NCI-H2171 treated with DMSO at 0.1 percent for 48 hours (cell line): ENCODE measurements around the gene RGR.
"Not testable (repeated sequence)": the region's sequence is repeated elsewhere in the genome, so short reads cannot be mapped to it uniquely, and the experiment has no call there.

Experiments used
- DNase-seq: peaks from one replicate; lab custom pipeline; 2025; lab: John Stamatoyannopoulos, UW

The RGR gene

DNA sequence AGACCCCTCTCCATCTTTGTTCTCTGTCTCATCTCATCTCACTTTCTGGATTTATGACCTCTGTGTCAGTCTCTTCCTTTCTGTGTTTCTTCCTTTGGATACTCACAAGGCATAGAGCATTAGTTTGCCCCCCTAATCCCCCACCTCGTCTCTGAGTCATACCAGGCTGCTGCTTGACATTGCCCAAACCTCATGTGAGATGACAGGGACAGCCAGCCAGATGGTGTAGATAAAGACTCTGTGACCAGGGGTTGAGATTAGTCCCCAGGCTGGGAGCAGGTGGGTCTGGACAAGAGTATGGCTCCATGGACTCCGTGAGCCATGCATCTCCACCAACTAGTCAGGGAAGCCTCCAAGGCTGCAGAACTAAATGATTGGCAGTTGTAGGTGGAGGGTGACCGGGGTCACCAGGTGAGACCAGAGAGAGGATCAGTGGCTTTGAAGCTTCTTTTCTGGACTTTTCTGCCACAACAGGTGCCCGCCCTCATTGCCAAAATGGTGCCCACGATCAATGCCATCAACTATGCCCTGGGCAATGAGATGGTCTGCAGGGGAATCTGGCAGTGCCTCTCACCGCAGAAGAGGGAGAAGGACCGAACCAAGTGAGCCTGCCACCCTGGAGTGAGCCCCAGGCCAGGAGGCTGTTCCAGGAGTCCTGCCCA, 13.3 kb downstream of the RGR start:
- no peak for DNase-seq

DNA sequence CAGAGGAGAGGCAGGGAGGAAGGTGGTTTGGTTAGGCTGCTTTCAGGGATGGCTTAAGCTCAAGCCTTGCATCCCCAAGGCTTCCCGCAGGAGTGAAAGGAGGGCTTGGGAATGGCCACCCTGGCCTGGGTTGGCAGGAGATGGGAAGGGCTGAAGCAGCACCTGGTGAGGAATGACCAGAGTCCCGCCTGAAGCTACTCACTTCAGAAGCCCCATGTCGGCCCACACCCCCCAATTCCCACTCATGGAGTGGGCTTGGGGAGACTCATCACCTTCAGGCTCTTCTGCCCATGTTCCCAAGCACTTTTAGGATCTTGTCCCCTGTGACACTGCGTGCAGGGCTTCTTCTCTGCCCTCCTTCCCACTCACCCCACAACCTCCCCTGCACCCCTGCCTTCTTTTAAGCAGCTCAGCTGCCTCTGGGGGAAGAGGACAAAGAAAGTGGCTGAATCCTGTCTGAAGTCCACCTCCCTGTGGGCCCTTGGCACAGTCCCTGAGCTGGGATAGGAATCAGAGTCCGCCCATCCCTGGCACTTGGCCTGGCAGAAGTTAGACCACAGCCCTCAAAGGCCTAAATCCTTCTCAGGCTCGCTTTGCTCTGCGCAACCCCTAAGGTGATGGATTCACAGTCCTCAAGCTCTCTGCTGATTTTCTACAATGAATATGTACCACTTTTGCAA, 16.5 kb downstream of the RGR start:
- DNase-seq, result no peak

DNA sequence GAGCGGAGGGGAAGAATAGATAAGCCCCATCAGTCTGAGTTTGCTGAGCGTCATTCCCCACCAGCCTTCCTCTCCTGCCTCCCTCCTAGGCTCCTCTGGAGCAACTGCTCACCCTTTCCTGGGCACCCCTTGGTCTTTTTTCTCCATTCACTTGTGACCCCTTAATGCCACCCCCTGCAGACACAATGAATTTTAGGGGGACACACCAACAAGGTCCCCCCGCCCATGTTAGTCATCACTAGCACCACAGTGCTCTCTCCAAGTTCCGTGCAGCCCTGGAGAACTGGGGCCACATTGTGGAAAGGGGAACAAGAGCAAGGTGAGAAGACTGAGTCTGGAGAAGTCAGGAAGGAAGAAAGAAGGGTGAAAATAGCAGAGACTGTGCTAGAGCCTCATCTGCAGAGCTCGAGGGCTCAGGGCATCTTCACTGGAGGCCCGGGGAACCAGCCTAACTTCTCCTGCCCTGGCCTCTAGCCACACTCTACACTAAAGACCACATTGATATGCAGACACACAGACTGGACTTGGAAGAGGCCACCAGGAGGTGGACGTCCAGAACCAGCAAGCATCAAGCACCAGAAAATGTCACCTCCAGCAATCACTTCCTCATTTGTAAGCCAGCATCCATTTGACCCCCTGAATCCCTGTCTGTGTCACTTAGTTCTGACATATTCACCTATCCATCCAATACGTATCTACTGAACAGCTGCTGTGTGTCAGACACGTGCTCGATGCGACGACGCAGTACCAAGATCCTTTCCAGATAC, 17.5 kb downstream of the RGR start:
- DNase-seq, result no peak

DNA sequence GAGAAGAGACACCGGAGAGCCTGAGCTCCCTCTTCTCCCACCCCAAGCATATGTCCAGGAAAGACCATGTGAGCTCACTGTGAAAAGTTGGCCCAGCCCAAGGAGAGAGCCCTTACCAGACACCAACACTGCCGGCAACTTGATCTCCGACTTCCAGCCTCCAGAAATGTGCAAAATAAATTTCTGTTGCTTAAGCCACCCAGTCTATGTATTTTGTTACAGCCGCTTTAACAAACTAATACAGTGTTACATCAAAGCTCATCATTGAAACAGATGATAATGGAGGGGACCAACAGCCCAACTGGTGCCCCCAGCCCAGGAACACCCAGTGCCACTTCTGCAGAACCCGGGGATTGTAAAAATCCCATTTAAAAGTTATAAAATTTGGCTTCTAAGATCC, 18.9 kb downstream of the RGR start:
- DNase-seq, result no peak

DNA sequence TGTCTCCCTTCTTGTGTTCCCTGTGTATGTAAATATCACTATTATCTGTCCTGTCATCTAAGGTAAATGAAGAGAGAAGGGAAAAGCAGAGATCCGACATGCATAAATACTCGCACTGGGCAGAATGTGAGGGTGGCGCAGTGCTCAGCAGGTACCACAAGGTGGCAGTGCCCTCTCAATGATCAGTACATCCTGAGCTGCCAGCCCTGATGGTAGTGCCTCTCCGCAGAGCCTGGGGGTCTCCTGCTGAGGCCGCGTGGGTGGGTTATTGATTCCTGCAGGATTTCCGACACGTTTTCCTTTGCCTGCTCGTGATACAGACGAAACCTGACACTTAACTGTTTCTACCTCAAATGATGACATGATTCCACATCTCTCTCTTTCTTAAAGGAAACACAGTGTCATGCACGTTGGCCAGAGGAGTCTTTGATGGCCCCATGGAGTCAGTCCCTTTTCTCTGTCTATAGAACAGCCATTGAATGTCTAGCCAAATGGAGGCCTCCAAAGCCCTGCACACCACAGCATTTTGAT, 19.8 kb downstream of the RGR start:
- peak; percentile 49 for DNase-seq

DNA sequence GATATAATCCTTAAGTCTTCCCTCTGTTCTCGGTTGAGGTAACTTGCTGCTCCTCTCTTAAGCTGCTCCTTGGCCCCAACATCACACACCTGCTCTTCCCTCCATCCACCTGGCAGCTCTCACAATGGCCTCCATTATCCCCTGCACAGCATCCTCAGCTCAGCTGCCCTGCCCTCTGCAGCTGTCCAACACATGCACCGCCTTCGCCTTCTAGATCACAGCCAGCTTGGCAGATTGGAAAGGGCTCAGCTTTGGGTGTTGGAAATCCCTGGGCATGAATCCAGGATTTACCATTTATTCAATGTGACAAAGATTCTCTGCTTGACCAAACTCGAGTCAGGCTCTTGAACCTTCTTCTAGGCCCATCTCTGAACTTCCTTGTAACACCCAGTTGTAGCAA, 20.6 kb downstream of the RGR start:
- peak; percentile 28 for DNase-seq

DNA sequence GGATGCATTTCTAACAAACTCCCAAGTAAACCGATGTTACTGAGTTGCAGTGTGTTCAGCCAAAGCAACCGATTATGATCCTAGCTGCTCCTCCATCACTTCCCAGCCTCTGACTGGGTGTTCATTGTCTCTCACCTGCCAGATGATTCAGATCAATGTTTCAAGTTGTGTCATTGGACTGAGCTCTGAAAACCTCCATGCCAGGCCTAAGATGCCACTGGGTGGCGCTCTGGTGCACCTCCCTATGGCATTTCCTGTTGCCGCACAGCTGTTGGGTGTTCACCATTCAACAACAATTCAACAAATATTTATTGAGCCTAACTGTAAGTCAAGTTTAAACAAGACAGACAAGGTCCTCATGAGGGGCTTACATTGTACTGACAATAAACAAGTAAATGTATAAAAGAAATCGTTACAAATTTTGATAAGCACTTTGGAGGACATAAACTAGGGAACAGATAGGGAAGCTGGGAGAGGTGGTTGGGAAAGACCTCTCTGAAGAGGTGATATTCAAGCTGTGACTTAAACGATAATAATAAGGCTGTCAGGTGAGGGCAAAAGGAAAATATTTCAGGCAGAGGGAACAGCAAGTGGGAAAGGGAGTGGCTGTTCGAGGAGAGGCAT, 22.8 kb downstream of the RGR start:
- DNase-seq, result no peak

DNA sequence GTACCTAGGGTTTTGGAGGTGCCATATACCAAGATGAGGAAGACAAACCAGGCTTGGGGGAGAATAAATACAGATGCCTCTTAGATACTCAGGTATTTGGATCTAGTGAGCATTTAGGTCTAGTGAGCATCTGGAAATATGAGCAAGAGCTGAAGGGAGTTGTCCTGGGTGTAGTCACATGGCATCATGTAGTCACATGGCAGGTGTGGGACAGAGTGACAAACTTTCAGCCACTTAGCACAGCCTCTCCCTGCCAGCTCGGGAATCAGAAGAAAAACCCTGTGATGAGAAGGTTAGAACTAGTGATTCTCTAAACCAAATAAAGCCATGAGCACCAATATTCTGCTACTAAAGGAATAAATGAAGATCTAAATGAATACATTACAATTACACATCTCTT, 24.3 kb downstream of the RGR start:
- no peak for DNase-seq

DNA sequence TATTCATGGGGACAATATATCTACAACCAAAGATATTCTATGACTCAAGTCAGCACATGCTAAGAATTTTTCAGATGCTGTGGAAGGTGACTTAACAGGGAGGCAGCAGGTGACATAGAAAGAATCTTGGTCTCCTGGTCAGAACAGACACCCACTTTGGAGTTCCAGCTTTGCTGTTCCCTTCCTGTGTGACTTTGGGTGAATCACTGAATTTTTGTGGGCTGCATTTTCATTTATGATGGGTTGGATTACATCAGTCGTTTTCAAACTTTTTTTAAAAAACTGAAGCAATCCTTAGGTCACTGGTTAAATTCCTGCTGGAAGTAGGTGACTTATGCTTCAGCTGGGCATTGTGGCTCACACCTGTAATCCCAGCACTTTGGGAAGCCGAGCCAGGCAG, 24.9 kb downstream of the RGR start:
- no peak for DNase-seq

DNA sequence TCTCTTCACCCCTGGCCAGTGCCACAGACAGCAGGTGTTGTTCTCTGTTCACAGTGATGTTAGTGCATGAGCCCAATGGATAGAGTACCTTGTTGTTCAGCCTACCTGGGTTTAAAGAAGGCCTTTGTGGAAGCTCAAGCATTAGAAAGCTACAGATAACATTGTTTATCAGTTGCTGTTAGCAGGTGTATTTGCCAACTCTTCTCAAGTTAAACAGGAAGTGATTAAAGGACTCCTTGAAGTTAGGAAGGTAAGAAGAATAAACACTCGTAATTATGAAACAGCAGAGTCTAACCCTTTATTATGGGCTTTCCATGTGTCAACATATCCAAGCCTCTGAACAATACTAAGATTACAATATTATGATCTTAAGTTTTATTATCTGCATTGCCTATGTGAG, 25.9 kb downstream of the RGR start:
- no peak for DNase-seq

DNA sequence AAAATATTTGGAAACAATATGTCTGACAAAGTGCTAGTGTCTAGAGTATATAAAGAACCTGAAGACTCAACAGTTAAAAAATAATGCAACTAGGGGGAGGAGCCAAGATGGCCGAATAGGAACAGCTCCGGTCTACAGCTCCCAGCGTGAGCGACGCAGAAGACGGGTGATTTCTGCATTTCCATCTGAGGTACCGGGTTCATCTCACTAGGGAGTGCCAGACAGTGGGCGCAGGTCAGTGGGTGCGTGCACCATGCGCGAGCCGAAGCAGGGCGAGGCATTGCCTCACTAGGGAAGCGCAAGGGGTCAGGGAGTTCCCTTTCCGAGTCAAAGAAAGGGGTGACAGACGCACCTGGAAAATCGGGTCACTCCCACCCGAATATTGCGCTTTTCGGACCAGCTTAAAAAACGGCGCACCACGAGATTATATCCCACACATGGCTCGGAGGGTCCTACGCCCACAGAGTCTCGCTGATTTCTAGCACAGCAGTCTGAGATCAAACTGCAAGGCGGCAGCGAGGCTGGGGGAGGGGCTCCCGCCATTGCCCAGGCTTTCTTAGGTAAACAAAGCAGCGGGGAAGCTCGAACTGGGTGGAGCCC, 35.1 kb downstream of the RGR start:
- DNase-seq, result not testable (repeated sequence)

DNA sequence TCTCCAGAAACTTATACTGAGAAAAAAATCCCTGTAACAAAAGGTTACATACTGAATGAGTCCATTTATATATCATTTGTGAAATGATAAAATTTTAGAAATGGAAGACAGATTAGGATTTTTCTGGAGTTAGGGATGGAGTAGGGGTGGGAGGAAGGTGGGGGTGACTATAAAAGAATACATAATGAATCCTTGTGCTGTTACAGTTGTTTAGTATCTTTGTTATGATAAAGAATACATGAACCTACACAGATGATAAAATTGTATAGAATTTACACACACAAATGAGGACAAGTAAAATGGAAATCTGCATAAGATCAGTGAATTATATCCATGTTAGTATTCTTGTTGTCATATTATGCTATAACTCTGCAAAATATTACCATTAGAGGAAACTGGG, 41.8 kb downstream of the RGR start:
- DNase-seq, result no peak

DNA sequence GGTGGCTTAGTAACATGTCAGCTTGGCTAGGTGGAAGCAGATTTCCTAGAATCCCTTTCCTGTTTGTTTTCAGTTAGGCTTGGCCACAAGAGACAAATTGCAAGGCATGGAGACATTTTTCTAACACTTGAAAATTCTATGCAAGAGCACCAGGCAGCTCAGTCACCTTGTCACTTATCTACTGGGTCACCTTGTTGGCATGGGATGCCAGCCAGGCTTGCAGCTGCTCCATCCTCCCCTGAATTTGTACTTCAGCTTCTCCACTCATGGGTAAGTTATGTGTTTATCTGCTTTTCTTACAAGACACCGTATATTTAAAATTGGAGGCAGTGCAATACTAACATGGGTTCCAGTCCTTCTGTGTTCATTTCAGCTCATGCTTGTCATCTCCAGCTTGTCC, 43.3 kb downstream of the RGR start:
- DNase-seq, result no peak

DNA sequence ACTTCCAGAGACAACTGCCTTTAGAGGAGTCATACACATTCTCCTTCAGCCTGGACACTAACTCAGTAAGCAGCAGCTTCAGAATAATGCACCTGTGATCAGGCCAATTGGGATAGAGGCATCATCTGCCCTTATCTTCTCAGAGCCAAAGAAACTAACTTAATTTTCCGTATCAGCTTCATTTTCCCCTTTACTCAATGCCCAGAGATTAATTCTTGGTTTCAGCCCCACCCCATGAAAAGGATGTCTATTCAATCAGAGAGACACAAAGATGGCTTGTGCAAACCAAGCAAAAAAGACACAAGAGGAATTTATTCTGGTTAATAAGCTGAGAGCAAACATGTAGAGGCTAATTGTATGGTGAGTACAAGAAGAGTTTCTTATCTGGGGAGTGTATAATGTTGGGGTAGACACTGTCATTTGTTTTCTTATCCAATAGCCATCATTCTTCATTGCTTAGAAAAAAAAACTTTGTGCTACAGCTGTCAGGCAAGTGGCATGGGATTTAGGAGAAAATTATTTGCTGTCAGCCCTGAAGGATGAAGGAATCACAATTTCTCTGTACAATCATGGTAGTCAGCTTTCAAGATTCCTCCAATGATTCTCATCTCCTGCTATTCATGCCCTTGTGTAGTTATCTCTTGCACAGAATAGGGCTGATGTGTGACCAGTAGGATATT, 44.8 kb downstream of the RGR start:
- no peak for DNase-seq

DNA sequence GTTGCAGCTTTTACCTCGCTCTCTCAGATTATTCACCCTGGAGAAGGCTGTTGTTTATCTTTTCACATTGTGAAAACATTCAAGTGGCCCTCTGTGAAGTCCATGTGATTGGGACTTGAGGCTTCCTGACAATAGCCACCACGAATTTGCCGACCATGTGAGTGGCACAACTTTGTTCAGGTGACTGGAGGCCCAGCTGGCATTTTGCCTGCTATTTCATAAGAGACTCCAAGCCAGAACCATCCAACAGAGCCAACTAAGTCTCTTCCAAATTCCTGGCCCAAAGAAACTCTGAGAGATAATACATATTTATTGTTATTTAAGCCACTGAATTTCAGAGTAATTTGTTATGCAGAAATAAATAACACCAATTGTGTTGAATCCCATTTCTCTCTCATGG, 45.4 kb downstream of the RGR start:
- no peak for DNase-seq

DNA sequence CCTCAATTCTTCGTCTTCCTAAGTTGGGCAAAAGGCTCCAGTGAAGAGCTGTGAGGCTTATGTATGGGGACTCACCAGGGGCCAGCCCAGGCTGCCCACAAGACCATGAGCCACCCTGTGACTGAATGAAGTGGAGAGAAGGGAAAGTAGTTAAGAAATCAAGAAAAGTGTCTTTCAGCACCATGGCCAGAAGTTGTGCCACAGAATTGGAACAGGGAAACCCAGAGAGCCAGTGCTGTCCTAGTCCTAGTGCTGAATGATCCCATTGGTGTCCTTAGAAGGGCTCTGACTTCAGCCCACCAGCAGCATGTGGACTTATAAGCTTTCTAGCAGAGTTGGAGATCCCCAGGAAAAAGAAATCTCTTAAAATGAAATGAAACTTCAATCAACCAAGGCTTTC, 46.5 kb downstream of the RGR start:
- no peak for DNase-seq

DNA sequence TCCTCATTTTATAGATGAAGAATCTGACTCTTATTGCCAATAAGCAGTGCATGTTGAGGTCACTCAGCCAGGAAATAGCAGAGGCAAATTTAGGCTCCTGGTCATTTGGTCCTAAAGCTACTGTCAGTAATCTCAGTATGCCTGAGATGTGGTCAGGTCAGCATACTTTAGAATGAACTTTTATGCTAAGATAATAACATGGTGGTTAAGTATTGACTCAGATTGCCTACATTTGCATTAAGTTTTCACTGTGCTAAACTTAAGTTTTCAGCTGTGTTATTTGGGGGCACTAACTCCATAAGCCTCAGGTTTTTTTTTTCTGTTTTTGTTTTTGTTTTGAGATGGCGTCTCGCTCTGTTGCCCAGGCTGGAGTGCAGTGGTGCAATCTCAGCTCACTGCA, 47.6 kb downstream of the RGR start:
- DNase-seq, result no peak

DNA sequence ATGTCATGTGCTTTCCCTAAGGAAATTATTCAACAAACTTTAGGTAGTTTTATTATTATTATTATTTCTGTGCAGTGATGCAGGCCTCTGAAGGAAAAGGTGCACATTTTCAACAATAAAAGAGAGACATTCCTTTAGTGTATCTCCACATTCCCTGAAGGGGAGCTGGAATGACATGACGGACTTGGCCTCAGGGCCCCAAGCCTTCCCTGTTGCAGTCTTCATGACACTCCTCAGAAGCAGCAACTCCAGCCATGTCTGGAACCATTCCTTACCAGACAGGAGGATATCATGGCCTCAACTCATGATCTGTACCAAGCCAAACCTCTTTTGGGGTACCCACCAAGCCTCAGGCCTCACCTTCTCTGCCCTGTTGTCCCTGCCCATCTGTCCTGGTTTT, 48.3 kb downstream of the RGR start:
- no peak for DNase-seq

DNA sequence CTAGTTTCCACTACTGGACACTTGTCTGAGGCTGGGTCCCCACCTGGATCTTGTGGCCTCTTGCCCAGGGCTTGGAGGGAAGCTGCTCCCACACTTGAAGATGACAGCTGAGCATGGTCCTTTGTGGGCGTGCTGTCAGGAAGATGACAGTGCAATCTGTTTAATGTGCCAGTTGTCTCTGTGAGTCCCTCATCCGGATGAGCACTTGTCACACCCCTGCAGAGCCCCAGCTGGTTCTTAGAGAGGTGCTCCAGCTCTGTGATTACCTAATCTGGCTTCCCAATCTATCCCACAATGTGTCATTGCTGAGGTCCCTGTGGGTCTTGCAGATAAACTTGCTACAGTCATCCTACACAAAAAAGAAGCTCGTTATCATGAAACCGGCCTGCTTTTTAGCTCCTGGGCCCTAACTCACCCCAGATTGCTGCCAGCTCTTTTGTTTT, 48.7 kb downstream of the RGR start:
- DNase-seq, result peak; percentile 53

DNA sequence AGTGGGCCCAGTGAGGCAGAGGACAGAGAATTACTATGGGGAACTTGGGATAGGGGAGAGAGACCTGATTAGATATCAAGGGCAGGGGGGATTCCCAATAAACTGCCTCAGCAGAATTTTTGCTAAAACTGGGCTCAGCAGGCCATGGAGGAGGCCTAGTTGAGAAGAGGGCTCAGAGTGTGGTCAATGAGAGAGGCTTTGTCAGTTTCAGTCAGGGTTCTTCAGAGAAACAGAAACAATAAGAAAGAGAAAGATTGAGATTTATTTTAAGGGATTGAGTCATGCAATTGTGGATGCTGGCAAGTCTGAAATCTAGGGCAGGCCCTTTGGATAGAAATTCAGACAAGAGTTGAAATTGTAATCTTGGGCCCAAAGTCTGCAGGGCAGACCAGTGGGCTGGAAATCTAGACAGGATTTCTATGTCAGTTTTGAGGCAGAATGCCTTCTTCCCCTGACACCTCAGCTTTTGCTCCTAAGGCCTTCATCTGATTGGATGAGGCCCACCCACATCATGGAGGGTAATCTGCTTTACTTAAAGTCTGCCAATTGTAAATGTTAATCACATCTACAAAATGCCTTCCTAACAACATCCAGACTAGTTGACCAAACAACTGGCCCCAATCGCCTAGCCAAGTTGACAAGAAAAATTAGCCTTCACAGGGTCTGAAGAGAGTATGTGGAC, 50.1 kb downstream of the RGR start:
- DNase-seq, result no peak
